Colonic mucosa (tissue), 4 donors: ENCODE data around the gene KLF16. TPM values are rescaled to one million over a fixed set of nuclear protein-coding genes. Genes with fewer than 3 reads are reported as not detected.

Experiments used
- DNase-seq: peaks from one replicate; pipeline ENCODE4 v3.0.0-alpha.2; 2020
- H3K27ac ChIP-seq: fragments of 200-600 bp; one replicate; pipeline ENCODE4 v1.8.0; 2021
- H3K27me3 ChIP-seq: fragments of 200-600 bp; one replicate; pipeline ENCODE4 v1.8.0; 2021
- H3K36me3 ChIP-seq: fragments of 200-600 bp; one replicate; pipeline ENCODE4 v1.8.0; 2021
- H3K4me1 ChIP-seq: fragments of 200-600 bp; one replicate; pipeline ENCODE4 v1.8.0; 2021; ENCODE audit warnings: mild to moderate bottlenecking
- H3K4me3 ChIP-seq: fragments of 200-600 bp; one replicate; pipeline ENCODE4 v1.8.0; 2021
- H3K9ac ChIP-seq, 2 donors: one replicate each; pipeline ENCODE4 v1.7.0; 2013; ENCODE audit warnings: control low read depth in 2 of 2, low read depth in 2 of 2, low read length in 2 of 2
- H3K9me3 ChIP-seq: fragments of 200-600 bp; one replicate; pipeline ENCODE4 v1.8.0; 2021
- intact Hi-C: fragments of 100-400 bp; cut with DNase I; formaldehyde crosslinking; loops from one replicate; pipeline ENCODE4 v1.14.1; 2022
- total RNA-seq, 2 donors: library from RNA; stranded (reverse); fragmentation: NEBNext Ultra II Directional in 1 of 2; extraction: Animal tissue kit (Norgen Biotek cat#: 25700) in 1 of 2; gene quantifications; one replicate each; pipeline ENCODE4 v1.2.1, GENCODE V29; 2021
- TF ChIP-seq, protein P1 (sequence below): fragments of 200-600 bp; IDR thresholded peaks from one replicate; pipeline ENCODE4 v1.8.0; 2022; ENCODE audit warnings: antibody characterized with exemption, mild to moderate bottlenecking
- donor health status: healthy.
- donor health status: DM: no; HTN: no; CAD: no.
- donor health status: DM: no; HTN: no; CAD: no.

Gene KLF16
- total RNA-seq, 2 donors from 2014 or later = 31.1 to 34.8 TPM

DNA sequence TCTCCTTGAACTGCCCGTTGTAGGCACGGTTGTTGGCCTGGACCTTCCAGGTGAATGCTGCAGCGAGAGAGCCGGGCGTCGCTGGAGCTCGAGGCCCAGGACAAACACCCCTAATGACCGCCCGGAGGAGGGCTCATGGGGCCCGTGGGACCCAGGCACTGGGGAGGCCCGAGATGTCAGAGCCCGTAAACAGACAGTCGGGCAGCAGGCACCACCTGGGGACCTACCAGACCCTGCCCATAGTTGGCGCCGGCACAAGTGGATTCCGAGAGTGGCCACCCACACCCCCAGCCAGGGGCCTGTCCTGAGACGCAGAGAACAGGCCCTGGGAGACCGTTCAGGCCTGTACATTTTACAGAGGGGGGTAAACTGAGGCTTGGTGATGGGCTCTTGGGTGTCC lies 53.7 kb downstream of the KLF16 start:
- Histone ChIP-seq H3K4me1 (peaks cover 13% of the 10 kb centered on the region), H3K27ac (no peak overlapping the region), H3K9me3 (no peaks in the 10 kb centered on the region), H3K4me3 (no peak overlapping the region), H3K9ac (no peak overlapping the region), H3K36me3 (no peaks in the 10 kb centered on the region), H3K27me3 (no peaks in the 10 kb centered on the region)
- intact Hi-C loops = no loop called here
- TF ChIP-seq, protein P1, sequence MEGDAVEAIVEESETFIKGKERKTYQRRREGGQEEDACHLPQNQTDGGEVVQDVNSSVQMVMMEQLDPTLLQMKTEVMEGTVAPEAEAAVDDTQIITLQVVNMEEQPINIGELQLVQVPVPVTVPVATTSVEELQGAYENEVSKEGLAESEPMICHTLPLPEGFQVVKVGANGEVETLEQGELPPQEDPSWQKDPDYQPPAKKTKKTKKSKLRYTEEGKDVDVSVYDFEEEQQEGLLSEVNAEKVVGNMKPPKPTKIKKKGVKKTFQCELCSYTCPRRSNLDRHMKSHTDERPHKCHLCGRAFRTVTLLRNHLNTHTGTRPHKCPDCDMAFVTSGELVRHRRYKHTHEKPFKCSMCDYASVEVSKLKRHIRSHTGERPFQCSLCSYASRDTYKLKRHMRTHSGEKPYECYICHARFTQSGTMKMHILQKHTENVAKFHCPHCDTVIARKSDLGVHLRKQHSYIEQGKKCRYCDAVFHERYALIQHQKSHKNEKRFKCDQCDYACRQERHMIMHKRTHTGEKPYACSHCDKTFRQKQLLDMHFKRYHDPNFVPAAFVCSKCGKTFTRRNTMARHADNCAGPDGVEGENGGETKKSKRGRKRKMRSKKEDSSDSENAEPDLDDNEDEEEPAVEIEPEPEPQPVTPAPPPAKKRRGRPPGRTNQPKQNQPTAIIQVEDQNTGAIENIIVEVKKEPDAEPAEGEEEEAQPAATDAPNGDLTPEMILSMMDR = no peak
- DNase-seq = no peak

DNA sequence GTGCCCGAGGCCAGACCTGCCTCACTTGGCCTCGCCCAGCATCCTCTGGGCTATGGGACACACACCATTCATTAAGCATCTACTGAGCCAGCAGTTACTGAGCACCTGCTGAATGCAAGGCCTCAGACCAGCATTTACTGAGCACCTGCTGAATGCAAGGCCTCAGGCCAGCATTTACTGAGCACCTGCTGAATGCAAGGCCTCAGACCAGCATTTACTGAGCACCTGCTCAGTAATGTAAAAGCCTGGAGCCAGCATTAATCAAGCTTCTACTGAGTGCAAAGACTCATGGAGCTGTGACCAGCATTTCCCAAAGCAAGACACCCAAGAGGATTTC lies 55.0 kb downstream of the KLF16 start:
- Histone ChIP-seq H3K4me3 (no peak overlapping the region), H3K4me1 (peaks cover 12% of the 10 kb centered on the region), H3K27ac (no peak overlapping the region), H3K27me3 (no peaks in the 10 kb centered on the region), H3K9me3 (no peaks in the 10 kb centered on the region), H3K9ac (no peak overlapping the region), H3K36me3 (no peaks in the 10 kb centered on the region)
- no peak for DNase-seq
- intact Hi-C loops = no loop called here
- TF ChIP-seq, protein P1 = no peak

DNA sequence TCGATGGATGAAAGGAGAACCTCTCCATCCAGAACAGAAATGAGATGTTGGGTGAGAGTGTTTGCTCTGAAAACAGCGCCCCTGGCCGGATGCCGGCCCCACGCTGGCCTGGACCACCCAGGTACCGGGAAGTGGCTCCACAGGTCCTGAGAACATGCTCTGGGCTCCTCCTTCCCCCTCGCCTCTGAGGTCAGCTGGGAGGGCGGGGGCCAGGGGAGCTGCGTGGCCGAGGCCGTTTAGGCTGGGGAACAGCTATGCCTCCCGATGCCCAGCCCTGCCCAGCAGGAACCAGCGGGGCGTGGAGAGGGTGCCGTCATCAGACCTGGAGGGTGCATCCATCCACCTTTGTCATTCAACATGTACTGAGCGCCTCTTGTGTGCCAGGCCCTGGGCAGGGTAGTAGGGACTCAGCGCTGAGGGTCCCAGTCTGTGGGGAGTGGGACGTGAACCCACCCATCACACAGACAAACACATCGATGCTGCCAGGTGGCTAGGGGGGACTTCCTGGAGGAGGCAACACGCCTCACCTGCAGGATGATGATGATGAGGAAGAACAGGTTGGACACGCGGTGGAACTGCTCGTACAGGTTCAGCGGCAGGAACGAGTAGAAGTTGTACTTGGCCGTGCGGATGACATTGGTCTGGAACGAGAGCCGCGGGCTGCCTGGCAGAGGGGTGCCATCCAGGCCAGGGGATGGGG lies 55.5 kb downstream of the KLF16 start:
- H3K4me3 ChIP-seq = no peak overlapping the region
- no peak for DNase-seq
- no peaks in the 10 kb centered on the region for H3K9me3 ChIP-seq
- no peak overlapping the region for H3K9ac ChIP-seq
- TF ChIP-seq, protein P1 = no peak
- intact Hi-C loops = no loop called here
- no peaks in the 10 kb centered on the region for H3K36me3 ChIP-seq
- H3K27me3 ChIP-seq = no peaks in the 10 kb centered on the region
- peaks cover 7% of the 10 kb centered on the region for H3K4me1 ChIP-seq
- no peak overlapping the region for H3K27ac ChIP-seq

DNA sequence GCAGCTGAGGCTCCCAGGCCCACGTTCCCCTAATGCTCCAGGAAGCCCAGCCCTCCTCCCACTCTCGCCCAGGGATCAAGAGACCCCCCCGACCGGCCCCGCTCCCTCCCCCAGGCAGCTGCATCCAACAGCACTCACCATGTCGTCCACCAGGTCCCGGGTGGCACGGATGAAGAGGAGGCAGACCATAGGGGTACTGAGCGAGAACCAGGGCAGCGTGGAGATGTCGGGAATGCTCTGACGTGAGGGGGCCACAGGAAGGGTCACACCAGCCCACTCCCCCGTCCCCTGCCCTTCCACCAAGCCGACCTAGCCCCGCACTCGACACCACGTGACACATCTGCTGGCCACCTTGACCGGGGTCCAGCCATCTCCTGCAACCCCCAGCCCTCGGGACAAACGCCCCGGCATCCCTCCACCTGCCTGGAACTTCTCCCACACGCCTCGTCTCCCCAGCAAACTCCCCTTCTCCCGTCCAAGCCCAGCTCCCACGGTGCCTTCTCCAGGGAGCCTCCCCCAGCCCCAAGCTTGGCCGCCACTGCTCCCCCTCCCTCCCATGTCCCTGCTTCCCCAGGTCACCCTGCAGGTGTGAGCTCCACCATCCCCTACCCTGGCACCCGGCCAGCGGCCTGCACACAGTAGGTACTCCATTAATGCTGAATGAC lies 56.2 kb downstream of the KLF16 start:
- TF ChIP-seq, protein P1 = no peak
- no peak for DNase-seq
- no peak overlapping the region for H3K27ac ChIP-seq
- no peak overlapping the region for H3K4me3 ChIP-seq
- intact Hi-C loops = no loop called here
- H3K9ac ChIP-seq = no peak overlapping the region
- no peaks in the 10 kb centered on the region for H3K9me3 ChIP-seq
- no peaks in the 10 kb centered on the region for H3K27me3 ChIP-seq
- no peaks in the 10 kb centered on the region for H3K36me3 ChIP-seq
- peaks cover 5% of the 10 kb centered on the region for H3K4me1 ChIP-seq

DNA sequence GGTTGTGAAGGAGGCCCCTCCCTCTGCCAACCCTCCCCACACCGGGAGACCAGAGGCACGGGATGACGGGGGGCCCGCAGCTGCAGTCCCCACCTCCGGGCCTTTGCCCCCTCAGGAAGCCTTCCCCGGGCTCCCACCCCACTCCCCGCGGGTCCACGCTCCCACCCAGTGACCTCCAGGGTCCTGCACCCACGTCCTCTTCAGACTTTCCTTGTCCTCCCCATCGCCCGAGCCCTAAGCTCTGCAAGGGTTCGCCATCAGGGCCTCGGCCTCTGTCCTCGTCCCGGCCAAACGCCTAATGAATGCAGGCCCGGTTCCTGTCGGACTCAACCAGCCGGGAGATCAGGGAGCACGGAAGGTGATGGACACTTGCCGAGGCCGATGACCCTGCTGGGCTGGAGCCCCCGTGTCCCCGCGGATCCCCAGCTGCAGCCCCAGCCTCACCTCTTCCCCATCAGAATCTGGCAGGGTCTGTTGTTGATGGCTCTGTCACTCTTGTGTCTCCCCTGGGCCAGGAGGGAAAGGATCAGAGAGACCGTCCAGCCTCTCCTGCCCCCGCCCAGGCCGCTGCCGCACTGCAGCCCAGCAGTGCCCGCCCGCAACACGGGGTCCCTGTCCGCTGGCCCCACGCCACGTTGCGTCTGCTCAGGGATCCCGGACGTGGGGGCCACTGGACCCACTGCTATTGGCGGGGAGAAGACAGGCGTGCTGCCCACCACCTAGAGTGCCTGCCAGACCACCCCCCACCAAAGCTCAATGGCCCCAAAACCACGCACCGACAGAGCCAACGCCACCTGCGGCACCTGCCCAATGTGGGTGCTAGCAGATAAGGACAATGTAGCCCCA lies 57.0 kb downstream of the KLF16 start:
- H3K9ac ChIP-seq = no peak overlapping the region
- DNase-seq = no peak
- no peak overlapping the region for H3K27ac ChIP-seq
- no peaks in the 10 kb centered on the region for H3K36me3 ChIP-seq
- no peaks in the 10 kb centered on the region for H3K4me1 ChIP-seq
- intact Hi-C loops = no loop called here
- TF ChIP-seq, protein P1 = no peak
- H3K4me3 ChIP-seq = no peak overlapping the region
- H3K27me3 ChIP-seq = no peaks in the 10 kb centered on the region
- H3K9me3 ChIP-seq = no peaks in the 10 kb centered on the region
